Measurements from ENCODE around the gene TAS2R30. TPM values are rescaled to one million over a fixed set of nuclear protein-coding genes. Genes with fewer than 3 reads are reported as not detected.

The TAS2R30 gene
- not detected in 2 replicates for total RNA-seq (2014; rRNA removed; shearing (Covaris generic); ENCODE audit: low replicate concordance)

- no peak for DNase-seq (ENCODE audit: low read depth)
- in situ Hi-C loops (cut with HindIII; ENCODE audit: low pct_unique_long_range_greater_than_20kb, low sequenced_read_pairs) = no loop called here
These were observed at the start of gene TAS2R30 for GRCh38 chr12:11134305-11134704. TAS2R30 (minus strand) TSS chr12:11134644; CDS start chr12:11134244, 400 bp downstream.

- in situ Hi-C loops (cut with HindIII; ENCODE audit: low pct_unique_long_range_greater_than_20kb, low sequenced_read_pairs) = no loop called here
- DNase-seq (ENCODE audit: low read depth) = no peak
These were observed 48.6 kb upstream of the TAS2R30 start for GRCh38 chr12:11183011-11183410.

- in situ Hi-C loops (cut with HindIII; ENCODE audit: low pct_unique_long_range_greater_than_20kb, low sequenced_read_pairs) = no loop called here
- DNase-seq (ENCODE audit: low read depth) = no peak
These were observed 48.1 kb upstream of the TAS2R30 start for GRCh38 chr12:11182529-11182928.

GRCh38 chr12:11178250-11178649, 43.8 kb upstream of the TAS2R30 start:
- in situ Hi-C loops (cut with HindIII; ENCODE audit: low pct_unique_long_range_greater_than_20kb, low sequenced_read_pairs) = no loop called here

GRCh38 chr12:11174022-11174421, 39.6 kb upstream of the TAS2R30 start:
- in situ Hi-C loops (cut with HindIII; ENCODE audit: low pct_unique_long_range_greater_than_20kb, low sequenced_read_pairs) = no loop called here
- DNase-seq (ENCODE audit: low read depth) = no peak

More at GRCh38 chr12:11178250-11178649, 43.8 kb upstream of the TAS2R30 start:
- DNase-seq (ENCODE audit: low read depth) = no peak

GRCh38 chr12:11171969-11172675, 37.7 kb upstream of the TAS2R30 start:
- in situ Hi-C loops (cut with HindIII; ENCODE audit: low pct_unique_long_range_greater_than_20kb, low sequenced_read_pairs) = no loop called here
- DNase-seq (ENCODE audit: low read depth) = no peak

GRCh38 chr12:11171145-11171968, 36.9 kb upstream of the TAS2R30 start, which contains the start of gene SMIM10L1:
SMIM10L1 (plus strand) TSS chr12:11171194; CDS start chr12:11171357, 163 bp downstream.
- DNase-seq (ENCODE audit: low read depth) = peak; percentile 88

GRCh38 chr12:11170810-11171144, 36.3 kb upstream of the TAS2R30 start:
- DNase-seq (ENCODE audit: low read depth) = no peak
- in situ Hi-C loops (cut with HindIII; ENCODE audit: low pct_unique_long_range_greater_than_20kb, low sequenced_read_pairs) = no loop called here

More at GRCh38 chr12:11171145-11171968, 36.9 kb upstream of the TAS2R30 start, which contains the start of gene SMIM10L1:
- in situ Hi-C loops (cut with HindIII; ENCODE audit: low pct_unique_long_range_greater_than_20kb, low sequenced_read_pairs) = no loop called here

- in situ Hi-C loops (cut with HindIII; ENCODE audit: low pct_unique_long_range_greater_than_20kb, low sequenced_read_pairs) = no loop called here
- DNase-seq (ENCODE audit: low read depth) = no peak
These were observed 31.9 kb upstream of the TAS2R30 start for GRCh38 chr12:11166300-11166699.

GRCh38 chr12:11164384-11164783, 29.9 kb upstream of the TAS2R30 start:
- in situ Hi-C loops (cut with HindIII; ENCODE audit: low pct_unique_long_range_greater_than_20kb, low sequenced_read_pairs) = no loop called here
- DNase-seq (ENCODE audit: low read depth) = no peak

GRCh38 chr12:11162502-11162901, 28.1 kb upstream of the TAS2R30 start:
- no peak for DNase-seq (ENCODE audit: low read depth)
- in situ Hi-C loops (cut with HindIII; ENCODE audit: low pct_unique_long_range_greater_than_20kb, low sequenced_read_pairs) = no loop called here

GRCh38 chr12:11158885-11159444, 24.5 kb upstream of the TAS2R30 start:
- no peak for DNase-seq (ENCODE audit: low read depth)
- in situ Hi-C loops (cut with HindIII; ENCODE audit: low pct_unique_long_range_greater_than_20kb, low sequenced_read_pairs) = no loop called here

- in situ Hi-C loops (cut with HindIII; ENCODE audit: low pct_unique_long_range_greater_than_20kb, low sequenced_read_pairs) = no loop called here
- no peak for DNase-seq (ENCODE audit: low read depth)
These were observed 20.0 kb upstream of the TAS2R30 start for GRCh38 chr12:11154400-11154925.

GRCh38 chr12:11152725-11153124, 18.3 kb upstream of the TAS2R30 start:
- in situ Hi-C loops (cut with HindIII; ENCODE audit: low pct_unique_long_range_greater_than_20kb, low sequenced_read_pairs) = no loop called here
- no peak for DNase-seq (ENCODE audit: low read depth)

- in situ Hi-C loops (cut with HindIII; ENCODE audit: low pct_unique_long_range_greater_than_20kb, low sequenced_read_pairs) = no loop called here
- DNase-seq (ENCODE audit: low read depth) = no peak
These were observed 16.4 kb upstream of the TAS2R30 start for GRCh38 chr12:11150832-11151231.

- DNase-seq (ENCODE audit: low read depth) = no peak
- in situ Hi-C loops (cut with HindIII; ENCODE audit: low pct_unique_long_range_greater_than_20kb, low sequenced_read_pairs) = no loop called here
These were observed 13.0 kb upstream of the TAS2R30 start for GRCh38 chr12:11147420-11147819.

GRCh38 chr12:11144297-11144696, 9.9 kb upstream of the TAS2R30 start:
- in situ Hi-C loops (cut with HindIII; ENCODE audit: low pct_unique_long_range_greater_than_20kb, low sequenced_read_pairs) = no loop called here
- no peak for DNase-seq (ENCODE audit: low read depth)

GRCh38 chr12:11143352-11143751, 8.9 kb upstream of the TAS2R30 start:
- in situ Hi-C loops (cut with HindIII; ENCODE audit: low pct_unique_long_range_greater_than_20kb, low sequenced_read_pairs) = no loop called here
- no peak for DNase-seq (ENCODE audit: low read depth)

- DNase-seq (ENCODE audit: low read depth) = no peak
- in situ Hi-C loops (cut with HindIII; ENCODE audit: low pct_unique_long_range_greater_than_20kb, low sequenced_read_pairs) = no loop called here
These were observed 1.6 kb upstream of the TAS2R30 start for GRCh38 chr12:11136075-11136474.
